Mucosa of rectum (tissue), 2 donors: ENCODE results near the gene MTHFD1L.

Experiments used
- H3K27ac ChIP-seq, 2 donors: one replicate each; pipeline ENCODE4 v1.7.0; 2013; ENCODE audit warnings: inconsistent platforms in 2 of 2, low read depth in 2 of 2, low read length in 2 of 2
- H3K27me3 ChIP-seq, 2 donors: one replicate each; pipeline ENCODE4 v1.7.0; 2013; ENCODE audit warnings: low read length in 2 of 2; ENCODE audit not compliant: control insufficient read depth in 2 of 2, insufficient read depth in 2 of 2
- H3K36me3 ChIP-seq, 2 donors: one replicate each; pipeline ENCODE4 v1.7.0; 2013; ENCODE audit warnings: low read length in 2 of 2; ENCODE audit not compliant: control insufficient read depth in 2 of 2, insufficient read depth in 2 of 2
- H3K4me1 ChIP-seq, 2 donors: one replicate each; pipeline ENCODE4 v1.7.0; 2013; ENCODE audit warnings: low read length in 2 of 2, mild to moderate bottlenecking in 1 of 2; ENCODE audit not compliant: control insufficient read depth in 2 of 2, insufficient read depth in 2 of 2
- H3K4me3 ChIP-seq, 2 donors: one replicate each; pipeline ENCODE4 v1.7.0; 2013; ENCODE audit warnings: low read length in 2 of 2
- H3K9ac ChIP-seq, 2 donors: one replicate each; pipeline ENCODE4 v1.7.0; 2013; ENCODE audit warnings: low read length in 2 of 2, low read depth in 1 of 2, mild to moderate bottlenecking in 1 of 2
- H3K9me3 ChIP-seq, 2 donors: one replicate each; pipeline ENCODE4 v1.7.0; 2013; ENCODE audit warnings: low read length in 2 of 2; ENCODE audit not compliant: control insufficient read depth in 2 of 2
- donor health status: healthy.
- donor health status: Normal muscosa, but diverticular disease.

MTHFD1L gene

DNA sequence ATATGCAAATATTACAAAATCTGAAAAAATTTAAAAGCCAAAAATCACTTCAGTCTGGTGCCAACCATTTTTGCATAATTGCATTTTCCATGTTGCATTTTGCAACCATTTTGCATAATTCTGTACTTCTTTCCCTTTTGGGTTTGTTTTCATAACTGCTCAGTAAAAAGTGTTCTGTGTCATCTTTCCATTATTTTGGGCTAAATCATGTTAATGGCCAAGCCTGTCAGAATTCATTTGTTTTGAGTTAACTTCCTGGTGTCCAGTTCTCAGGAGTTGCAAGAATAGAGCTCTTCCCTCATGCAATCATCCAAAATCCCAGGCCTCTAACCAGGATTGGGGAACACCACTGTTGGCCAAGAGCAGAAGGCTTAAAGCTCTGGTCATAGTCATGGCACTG lies 133.6 kb downstream of the MTHFD1L start:
- Histone ChIP-seq H3K27ac (no peak overlapping the region), H3K9ac (no peak overlapping the region), H3K9me3 (no peaks in the 10 kb centered on the region), H3K4me1 (no peaks in the 10 kb centered on the region), H3K4me3 (no peak overlapping the region), H3K27me3 (no peaks in the 10 kb centered on the region), H3K36me3 (no peaks in the 10 kb centered on the region)

GRCh38 chr6:150999576-150999975 lies 134.1 kb downstream of the MTHFD1L start:
- H3K4me3 ChIP-seq, result no peak overlapping the region
- no peaks in the 10 kb centered on the region for H3K9me3 ChIP-seq
- H3K27me3 ChIP-seq, result no peaks in the 10 kb centered on the region
- H3K36me3 ChIP-seq, result no peaks in the 10 kb centered on the region
- no peak overlapping the region for H3K9ac ChIP-seq
- peaks cover 0 to 4% of the 10 kb centered on the region in 2 donors for H3K4me1 ChIP-seq
- no peak overlapping the region for H3K27ac ChIP-seq

GRCh38 chr6:151001387-151002056 lies 136.0 kb downstream of the MTHFD1L start:
- Histone ChIP-seq H3K4me3 (no peak overlapping the region), H3K27ac (no peak overlapping the region), H3K27me3 (no peaks in the 10 kb centered on the region), H3K9me3 (no peaks in the 10 kb centered on the region), H3K4me1 (peaks cover 0 to 8% of the 10 kb centered on the region in 2 donors), H3K36me3 (no peaks in the 10 kb centered on the region), H3K9ac (no peak overlapping the region)

DNA sequence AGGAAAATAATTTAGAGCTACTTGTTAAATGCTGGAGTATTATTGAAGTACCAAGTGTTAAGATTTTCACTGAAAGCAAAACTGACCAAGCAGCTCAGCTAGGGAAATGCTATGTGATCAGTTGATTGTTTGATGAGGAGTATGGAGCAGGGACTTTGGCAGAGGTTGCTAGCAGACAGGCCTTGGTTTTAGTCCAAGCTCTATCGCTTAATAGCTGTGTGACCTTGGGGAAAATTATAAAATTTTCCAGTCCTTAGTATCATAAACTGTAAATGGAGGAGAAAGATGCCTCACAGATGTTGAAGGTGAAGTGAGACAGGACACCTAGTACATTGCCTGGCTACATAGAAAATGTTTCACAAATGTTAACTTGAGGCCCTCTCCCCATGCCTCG lies 136.6 kb downstream of the MTHFD1L start:
- Histone ChIP-seq H3K36me3 (no peaks in the 10 kb centered on the region), H3K9me3 (no peaks in the 10 kb centered on the region), H3K4me3 (no peak overlapping the region), H3K9ac (no peak overlapping the region), H3K27ac (no peak overlapping the region), H3K27me3 (no peaks in the 10 kb centered on the region), H3K4me1 (peaks cover 0 to 8% of the 10 kb centered on the region in 2 donors)

DNA sequence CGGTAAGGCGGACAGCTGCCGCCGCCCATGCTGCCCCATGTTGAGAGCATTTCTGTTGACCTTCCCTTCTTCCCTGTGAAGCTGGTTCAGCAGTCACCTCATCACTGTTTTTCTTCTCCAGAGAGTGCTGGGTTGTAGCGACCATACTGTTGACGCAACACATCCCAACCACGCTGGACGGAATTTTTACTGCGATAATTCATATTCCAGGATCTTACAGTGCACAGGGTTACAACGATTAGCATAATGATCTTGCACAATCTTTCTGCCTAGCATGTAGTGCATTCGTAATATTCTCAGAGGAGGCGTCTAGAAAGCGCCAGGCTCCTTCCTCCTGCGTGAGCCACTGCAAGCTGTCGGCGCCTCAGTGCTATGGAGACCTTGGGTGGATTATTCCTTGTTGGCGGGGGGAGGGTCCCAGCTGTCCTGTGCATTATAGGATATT lies 137.0 kb downstream of the MTHFD1L start:
- H3K36me3 ChIP-seq, result no peaks in the 10 kb centered on the region
- no peak overlapping the region for H3K27ac ChIP-seq
- no peak overlapping the region for H3K4me3 ChIP-seq
- H3K4me1 ChIP-seq, result peaks cover 0 to 8% of the 10 kb centered on the region in 2 donors
- H3K9ac ChIP-seq, result no peak overlapping the region
- no peaks in the 10 kb centered on the region for H3K9me3 ChIP-seq
- H3K27me3 ChIP-seq, result no peaks in the 10 kb centered on the region

DNA sequence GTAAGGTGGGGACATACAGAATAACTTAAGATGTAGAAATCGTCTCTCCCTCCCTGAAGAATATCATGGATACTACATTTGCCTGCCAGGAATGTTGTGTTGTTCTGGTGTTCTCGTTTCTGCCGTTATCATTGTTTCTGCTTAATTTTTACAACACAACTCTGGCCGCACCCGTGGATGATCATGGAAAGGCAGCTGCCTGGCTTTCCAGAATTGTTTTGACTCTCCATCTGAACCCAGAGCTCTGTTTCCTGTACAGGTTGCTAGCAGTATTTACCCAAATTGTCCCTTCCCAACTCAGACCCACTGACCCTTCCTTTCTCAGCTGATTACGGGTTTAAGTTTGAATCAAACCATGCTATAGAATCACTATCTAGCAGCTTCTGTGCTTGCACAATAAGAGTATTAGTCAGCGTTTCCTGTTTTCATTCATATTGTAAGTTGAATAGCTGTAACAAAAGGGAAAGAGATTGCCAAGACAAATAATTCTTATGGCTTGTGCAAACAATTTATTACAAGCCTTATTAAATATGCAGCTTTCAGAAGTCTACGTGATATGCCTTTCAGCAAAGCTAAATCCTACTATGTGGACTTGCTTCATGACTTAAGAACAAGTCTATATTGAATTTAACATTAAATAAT lies 139.0 kb downstream of the MTHFD1L start:
- H3K9me3 ChIP-seq, result no peaks in the 10 kb centered on the region
- H3K27ac ChIP-seq, result no peak overlapping the region
- peaks cover 0 to 8% of the 10 kb centered on the region in 2 donors for H3K4me1 ChIP-seq
- no peak overlapping the region for H3K9ac ChIP-seq
- no peaks in the 10 kb centered on the region for H3K27me3 ChIP-seq
- no peaks in the 10 kb centered on the region for H3K36me3 ChIP-seq
- no peak overlapping the region for H3K4me3 ChIP-seq

DNA sequence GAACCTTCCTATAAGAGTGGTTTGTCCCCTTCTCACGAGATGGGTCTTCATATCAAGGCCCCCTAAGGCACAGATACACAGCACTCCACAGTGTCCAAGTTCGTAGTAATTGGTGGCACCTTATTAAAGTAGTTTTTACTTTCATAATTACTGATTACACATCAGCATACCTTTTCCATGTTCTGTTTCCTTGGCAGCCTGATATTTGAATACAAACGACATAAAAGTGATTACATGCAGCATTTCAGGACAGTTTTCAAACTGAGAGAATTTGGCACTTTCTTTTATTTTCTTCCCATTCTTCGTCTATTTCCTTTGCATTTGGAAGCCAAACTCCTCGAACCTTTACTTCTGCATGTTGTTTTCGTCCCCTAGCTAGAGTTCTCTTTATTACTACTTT lies 139.7 kb downstream of the MTHFD1L start:
- H3K9ac ChIP-seq, result no peak overlapping the region

DNA sequence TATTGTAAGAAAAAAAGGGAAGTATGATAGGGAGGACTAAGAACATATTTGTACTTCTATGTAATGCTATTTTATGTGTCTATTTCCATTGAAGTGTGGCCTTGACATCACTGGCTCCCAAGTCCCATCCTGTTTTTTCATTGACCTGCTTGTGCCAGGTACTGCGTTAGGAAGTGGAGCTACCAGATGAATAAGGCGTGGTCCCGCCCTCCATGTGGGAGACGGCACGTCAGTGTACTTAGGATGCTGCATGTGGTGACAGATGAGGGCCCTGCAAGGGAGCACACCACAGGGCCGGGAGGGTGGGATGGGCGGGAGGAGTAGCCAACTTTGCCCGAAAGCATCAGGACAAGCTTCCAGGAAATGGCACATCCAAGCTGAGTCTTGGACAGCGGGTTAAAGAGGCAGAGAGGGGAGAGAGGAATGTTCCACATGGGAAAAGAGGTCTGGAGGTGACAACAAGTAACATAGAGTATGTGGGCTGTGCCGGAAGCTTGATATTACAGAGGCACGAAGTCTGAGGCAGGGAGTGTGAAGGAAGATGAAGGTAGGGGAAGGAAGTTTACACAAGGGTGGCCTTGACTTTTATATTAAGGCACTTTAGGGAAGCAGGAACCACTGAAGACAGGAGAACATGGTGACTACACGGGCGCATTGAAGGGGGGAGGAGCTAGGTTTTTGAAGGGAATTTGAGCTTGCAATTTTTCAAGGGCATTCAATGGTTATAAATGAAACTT lies 140.6 kb downstream of the MTHFD1L start:
- no peak overlapping the region for H3K27ac ChIP-seq

More for the DNA sequence above, 139.7 kb downstream of the MTHFD1L start:
- Histone ChIP-seq H3K27ac (no peak overlapping the region), H3K27me3 (no peaks in the 10 kb centered on the region), H3K9me3 (no peaks in the 10 kb centered on the region), H3K4me3 (no peak overlapping the region), H3K4me1 (peaks cover 0 to 8% of the 10 kb centered on the region in 2 donors), H3K36me3 (no peaks in the 10 kb centered on the region)

GRCh38 chr6:151007076-151007475 lies 141.6 kb downstream of the MTHFD1L start:
- no peak overlapping the region for H3K4me3 ChIP-seq
- no peak overlapping the region for H3K9ac ChIP-seq
- peaks cover 0 to 8% of the 10 kb centered on the region in 2 donors for H3K4me1 ChIP-seq

More for the DNA sequence above, 140.6 kb downstream of the MTHFD1L start:
- Histone ChIP-seq H3K9me3 (no peaks in the 10 kb centered on the region), H3K36me3 (no peaks in the 10 kb centered on the region), H3K4me1 (peaks cover 0 to 8% of the 10 kb centered on the region in 2 donors), H3K9ac (no peak overlapping the region), H3K4me3 (no peak overlapping the region), H3K27me3 (no peaks in the 10 kb centered on the region)

GRCh38 chr6:151007922-151008321 lies 142.4 kb downstream of the MTHFD1L start:
- H3K9ac ChIP-seq, result no peak overlapping the region
- no peaks in the 10 kb centered on the region for H3K36me3 ChIP-seq
- H3K27me3 ChIP-seq, result no peaks in the 10 kb centered on the region
- no peak overlapping the region for H3K4me3 ChIP-seq
- peaks cover 0 to 8% of the 10 kb centered on the region in 2 donors for H3K4me1 ChIP-seq
- H3K9me3 ChIP-seq, result no peaks in the 10 kb centered on the region
- no peak overlapping the region for H3K27ac ChIP-seq

More at GRCh38 chr6:151007076-151007475, 141.6 kb downstream of the MTHFD1L start:
- H3K36me3 ChIP-seq, result no peaks in the 10 kb centered on the region
- no peaks in the 10 kb centered on the region for H3K27me3 ChIP-seq
- H3K27ac ChIP-seq, result no peak overlapping the region
- H3K9me3 ChIP-seq, result no peaks in the 10 kb centered on the region
